Heart left ventricle (tissue), 16 donors: Measurements from ENCODE around the gene PTPRD. TPM values are rescaled to one million over a fixed set of nuclear protein-coding genes. Genes with fewer than 3 reads are reported as not detected.

Experiments used
- ATAC-seq, 4 donors: fragments of 200-7000 bp; cut with Tn5 transposase; one replicate each; pipeline ENCODE4 v1.9.1; 2020 to 2022; ENCODE audit warnings: moderate library complexity in 4 of 4, mild to moderate bottlenecking in 3 of 4, moderate number of reproducible peaks in 1 of 4
- DNase-seq, 5 donors: peaks; one replicate each; pipeline ENCODE4 v3.0.0-alpha.2; 2020
- H3K27ac ChIP-seq, 12 donors: fragments of 200-600 bp; sonication (generic) in 4 of 12; one replicate each; pipeline versions ENCODE4 v1.5.0 to v1.8.0; 2016 to 2022; ENCODE audit warnings: mild to moderate bottlenecking in 2 of 12
- H3K27me3 ChIP-seq, 9 donors: fragments of 200-600 bp; sonication (generic) in 2 of 9; one replicate each; pipeline versions ENCODE4 v1.5.1 to v1.8.0; 2016 to 2022; ENCODE audit warnings: mild to moderate bottlenecking in 3 of 9
- H3K36me3 ChIP-seq, 9 donors: fragments of 200-600 bp; sonication (generic) in 2 of 9; one replicate each; pipeline versions ENCODE4 v1.5.0 to v1.8.0; 2018 to 2022; ENCODE audit warnings: mild to moderate bottlenecking in 2 of 9
- H3K4me1 ChIP-seq, 12 donors: fragments of 200-600 bp; sonication (generic) in 4 of 12; one replicate each; pipeline versions ENCODE4 v1.5.0 to v1.8.0; 2016 to 2022; ENCODE audit warnings: mild to moderate bottlenecking in 3 of 12
- H3K4me3 ChIP-seq, 12 donors: fragments of 200-600 bp; sonication (generic) in 4 of 12; one replicate each; pipeline versions ENCODE4 v1.5.0 to v1.8.0; 2017 to 2022; ENCODE audit warnings: mild to moderate bottlenecking in 9 of 12, moderate library complexity in 4 of 12
- H3K9me3 ChIP-seq, 12 donors: fragments of 200-600 bp; sonication (generic) in 4 of 12; one replicate each; pipeline versions ENCODE4 v1.5.0 to v1.8.0; 2016 to 2022; ENCODE audit warnings: mild to moderate bottlenecking in 1 of 12
- POLR2A ChIP-seq, 2 donors: fragments of 450-650 bp; IDR thresholded peaks; one replicate each; pipeline ENCODE4 v1.6.1; 2017; ENCODE audit warnings: antibody characterized with exemption in 2 of 2, mild to moderate bottlenecking in 2 of 2, moderate library complexity in 2 of 2
- WGBS, 4 donors: extraction: QIAGEN DNeasy Blood & Tissue Kit in 2 of 4; methylation state at CpG; one replicate each; pipeline versions ENCODE4 v1.1.5 to v1.1.7; 2013 to 2018; 5-methylcytosine and 5-hydroxymethylcytosine counted together
- intact Hi-C, 10 donors: fragments of 100-400 bp; cut with DNase I; formaldehyde crosslinking; loops; one replicate each; pipeline versions ENCODE4 v1.11.1 to v1.14.2; 2022
- polyA plus RNA-seq, 2 donors: library from polyadenylated mRNA; stranded (reverse); fragments of 200-250 nt; gene quantifications; one replicate each; pipeline ENCODE4 v1.2.3, GENCODE V29; 2013
- total RNA-seq, 9 donors: library from RNA; depleted of rRNA in 2 of 9; stranded (reverse); fragments of >200 nt in 2 of 9; fragmentation: NEBNext Ultra II Directional in 3 of 9; extraction: Animal tissue kit (Norgen Biotek cat#: 25700) in 3 of 9; gene quantifications; one replicate each; pipeline versions ENCODE4 v1.1.0 to v1.2.4, GENCODE V29; 2016 to 2023
- TF ChIP-seq, protein P1 (sequence below), 12 donors: fragments of 200-600 bp; sonication (generic) in 4 of 12; IDR thresholded peaks; one replicate each; pipeline versions ENCODE4 v1.5.0 to v1.8.0; 2018 to 2022; ENCODE audit warnings: antibody characterized with exemption in 12 of 12, mild to moderate bottlenecking in 5 of 12
- donor health status: ischemic (EF 13 %, LVEDD 7.1; RV severe dilation, severe dysfunction).
- donor health status: healthy with polysubstance abuse.
- donor health status: DM: no; HTN: yes; CAD: no.
- donor health status: DM: no; HTN: no; CAD: no.
- donor health status: ischemic (EF 25% LVEDD 6.9; RV normal size, moderate dysfunction).
- donor health status: ischemic (EF 25% LVEDD 5.7; RV mildly dilated, moderate dysfunction).
- donor health status: healthy.
- donor health status: DM: yes; HTN: yes; CAD: no.
- donor health status: ischemic (EF 35%, LVEDD 5.7; RV mildly dilated, moderate dysfunction).
- donor health status: nonischemic (EF 11% LVEDD 7.7; RV severe dilation, severe dysfunction).
- donor health status: DM: yes; HTN: yes; CAD: no.
- donor health status: PGD.
- donor health status: ischemic (EF 29% LVEDD 5.4; RV normal size, mild dysfunction).
- donor health status: nonischemic (EF 23%, LVEDD 6.1; RV moderate dilation, normal function).

The PTPRD gene
- total and polyA plus RNA-seq, 11 donors, result 1.4 to 25.3 (median 15.1) TPM

DNA sequence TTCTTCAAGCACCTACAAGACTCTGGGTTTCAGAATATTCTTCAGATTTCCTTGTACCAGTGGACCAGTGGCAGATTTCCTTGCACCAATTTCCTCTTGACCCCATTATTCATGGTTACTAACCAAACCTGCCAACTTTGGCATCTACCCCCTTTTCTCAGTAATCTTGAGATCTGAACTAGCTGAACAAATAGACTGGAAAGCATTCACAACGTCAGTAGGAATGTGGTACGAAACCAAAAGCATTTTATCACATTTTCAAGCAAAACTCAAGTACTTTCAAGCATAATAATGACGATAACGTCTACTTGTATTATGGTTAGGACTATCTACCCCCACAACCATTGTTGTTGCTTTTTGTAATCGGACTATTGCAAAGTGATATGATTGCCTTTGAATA lies 1217.3 kb downstream of the PTPRD start:
- DNase-seq, result no peak
- no peak overlapping the region for H3K4me3 ChIP-seq

DNA sequence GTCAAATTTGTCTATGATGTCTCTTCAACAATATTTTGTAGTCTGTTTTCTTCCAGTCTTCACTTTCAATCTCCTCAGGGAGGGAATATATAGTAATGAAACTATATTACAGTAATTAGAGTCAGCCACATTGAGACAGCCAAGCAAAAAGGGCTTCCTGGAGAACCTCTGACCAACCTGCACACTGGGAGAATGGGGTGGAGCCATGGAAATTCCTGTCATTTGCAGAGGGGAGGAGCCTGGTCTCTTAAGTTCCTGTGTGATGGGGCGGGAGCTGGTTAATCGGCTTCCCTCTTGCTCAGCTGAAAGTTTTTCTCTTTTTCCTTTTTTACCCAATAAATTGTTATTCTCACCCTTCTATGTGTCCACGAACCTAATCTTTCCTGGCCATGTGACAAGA lies 1220.0 kb downstream of the PTPRD start:
- no peak for DNase-seq
- H3K27me3 ChIP-seq, result no peaks in the 10 kb centered on the region
- intact Hi-C loops, result no loop called here
- TF ChIP-seq, protein P1, sequence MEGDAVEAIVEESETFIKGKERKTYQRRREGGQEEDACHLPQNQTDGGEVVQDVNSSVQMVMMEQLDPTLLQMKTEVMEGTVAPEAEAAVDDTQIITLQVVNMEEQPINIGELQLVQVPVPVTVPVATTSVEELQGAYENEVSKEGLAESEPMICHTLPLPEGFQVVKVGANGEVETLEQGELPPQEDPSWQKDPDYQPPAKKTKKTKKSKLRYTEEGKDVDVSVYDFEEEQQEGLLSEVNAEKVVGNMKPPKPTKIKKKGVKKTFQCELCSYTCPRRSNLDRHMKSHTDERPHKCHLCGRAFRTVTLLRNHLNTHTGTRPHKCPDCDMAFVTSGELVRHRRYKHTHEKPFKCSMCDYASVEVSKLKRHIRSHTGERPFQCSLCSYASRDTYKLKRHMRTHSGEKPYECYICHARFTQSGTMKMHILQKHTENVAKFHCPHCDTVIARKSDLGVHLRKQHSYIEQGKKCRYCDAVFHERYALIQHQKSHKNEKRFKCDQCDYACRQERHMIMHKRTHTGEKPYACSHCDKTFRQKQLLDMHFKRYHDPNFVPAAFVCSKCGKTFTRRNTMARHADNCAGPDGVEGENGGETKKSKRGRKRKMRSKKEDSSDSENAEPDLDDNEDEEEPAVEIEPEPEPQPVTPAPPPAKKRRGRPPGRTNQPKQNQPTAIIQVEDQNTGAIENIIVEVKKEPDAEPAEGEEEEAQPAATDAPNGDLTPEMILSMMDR (IDR thresholded peaks at IDR 0.05), result no peak
- TF ChIP-seq POLR2A (IDR thresholded peaks at IDR 0.05), result no peak
- 71 to 81% (median 77%) methylated on average over 3 of the region's 3 CpGs for WGBS, 4 donors
- H3K27ac ChIP-seq, result no peak overlapping the region
- no peak overlapping the region for H3K4me3 ChIP-seq
- no peak for ATAC-seq
- H3K4me1 ChIP-seq, result no peaks in the 10 kb centered on the region
- peaks cover 0 to 10% (median 0%) of the 10 kb centered on the region in 12 donors for H3K9me3 ChIP-seq
- H3K36me3 ChIP-seq, result no peaks in the 10 kb centered on the region

More for the DNA sequence above, 1217.3 kb downstream of the PTPRD start:
- H3K27ac ChIP-seq, result no peak overlapping the region
- intact Hi-C loops, result no loop called here
- peaks cover 0 to 10% (median 0%) of the 10 kb centered on the region in 12 donors for H3K9me3 ChIP-seq
- H3K4me1 ChIP-seq, result no peaks in the 10 kb centered on the region
- WGBS, 4 donors, result 74 to 87% (median 78%) methylated on average over 5 of the region's 5 CpGs
- ATAC-seq, result no peak
- TF ChIP-seq POLR2A (IDR thresholded peaks at IDR 0.05), result no peak
- TF ChIP-seq, protein P1 (IDR thresholded peaks at IDR 0.05), result no peak
- H3K27me3 ChIP-seq, result no peaks in the 10 kb centered on the region
- no peaks in the 10 kb centered on the region for H3K36me3 ChIP-seq

DNA sequence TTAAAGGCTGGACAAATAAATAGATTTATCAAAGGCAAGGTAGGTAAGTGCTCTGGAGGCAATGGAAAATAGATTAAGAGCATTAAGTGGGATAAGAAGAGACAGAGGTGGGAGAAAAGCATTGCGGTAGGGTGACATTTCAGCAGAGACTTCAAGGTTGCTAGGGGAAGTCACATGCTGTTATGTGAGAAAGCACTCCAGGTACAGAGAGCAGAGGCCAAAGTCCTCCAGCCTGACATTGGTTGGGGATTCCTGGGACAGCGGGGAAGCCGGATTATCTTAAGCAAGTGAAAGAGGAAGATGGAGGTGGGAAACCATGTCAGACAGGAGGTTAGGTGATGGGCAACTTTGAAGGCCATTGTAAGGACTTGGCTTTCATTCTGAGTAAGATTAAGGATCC lies 1222.9 kb downstream of the PTPRD start:
- intact Hi-C loops, result no loop called here

DNA sequence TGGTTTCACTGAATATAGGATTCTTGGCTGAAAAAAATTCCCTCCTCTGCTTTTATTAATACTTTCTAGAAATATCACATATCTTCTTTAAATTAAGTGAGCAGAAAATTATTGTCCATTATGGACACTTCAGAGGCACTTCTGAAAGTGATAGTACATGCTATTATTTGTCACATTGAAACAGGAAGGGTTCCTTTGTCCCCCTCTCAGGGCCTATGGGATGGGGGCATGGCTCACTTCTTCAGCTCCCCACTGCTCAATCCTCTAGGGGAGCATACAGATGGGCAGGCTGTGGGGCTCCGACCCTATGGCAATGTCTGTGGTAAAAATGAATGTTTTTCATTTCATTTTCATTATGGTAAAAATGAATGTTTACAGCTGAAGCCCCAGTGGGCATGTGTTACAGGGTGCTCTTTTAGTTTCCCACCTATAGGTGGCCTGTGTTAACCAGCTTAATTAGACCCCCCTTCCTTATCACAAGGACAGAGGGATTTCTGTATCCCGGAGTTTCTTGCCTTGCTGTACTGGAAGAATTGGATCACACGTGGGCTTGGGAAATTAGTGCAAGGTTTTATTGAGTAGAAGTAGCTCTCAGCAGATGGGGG lies 1225.2 kb downstream of the PTPRD start:
- Histone ChIP-seq H3K27me3 (no peaks in the 10 kb centered on the region), H3K4me1 (no peaks in the 10 kb centered on the region), H3K36me3 (no peaks in the 10 kb centered on the region), H3K4me3 (no peak overlapping the region), H3K9me3 (peaks cover 0 to 15% (median 0%) of the 10 kb centered on the region in 12 donors), H3K27ac (no peak overlapping the region)
- DNase-seq (no peak), ATAC-seq (no peak)
- intact Hi-C loops, result no loop called here
- WGBS, 4 donors, result 56 to 73% (median 63%) methylated on average over 3 of the region's 3 CpGs
- TF ChIP-seq POLR2A (IDR thresholded peaks at IDR 0.05), result no peak
- TF ChIP-seq, protein P1 (IDR thresholded peaks at IDR 0.05), result no peak

More for the DNA sequence above, 1222.9 kb downstream of the PTPRD start:
- no peak for ATAC-seq
- no peak for DNase-seq
- Histone ChIP-seq H3K9me3 (peaks cover 0 to 15% (median 0%) of the 10 kb centered on the region in 12 donors), H3K4me1 (no peaks in the 10 kb centered on the region), H3K27ac (no peak overlapping the region), H3K36me3 (no peaks in the 10 kb centered on the region), H3K27me3 (no peaks in the 10 kb centered on the region), H3K4me3 (no peak overlapping the region)
- 75 to 80% (median 77%) methylated on average over 3 of the region's 3 CpGs for WGBS, 4 donors
- TF ChIP-seq POLR2A (IDR thresholded peaks at IDR 0.05), result no peak
- TF ChIP-seq, protein P1 (IDR thresholded peaks at IDR 0.05), result no peak
